ENCODE results near the gene GLI1.
A peak's percentile ranks its signal among the peaks of the same experiment; 100 is the strongest.
"Not testable (repeated sequence)": the region's sequence is repeated elsewhere in the genome, so short reads cannot be mapped to it uniquely, and the experiment has no call there.

The GLI1 gene

DNA sequence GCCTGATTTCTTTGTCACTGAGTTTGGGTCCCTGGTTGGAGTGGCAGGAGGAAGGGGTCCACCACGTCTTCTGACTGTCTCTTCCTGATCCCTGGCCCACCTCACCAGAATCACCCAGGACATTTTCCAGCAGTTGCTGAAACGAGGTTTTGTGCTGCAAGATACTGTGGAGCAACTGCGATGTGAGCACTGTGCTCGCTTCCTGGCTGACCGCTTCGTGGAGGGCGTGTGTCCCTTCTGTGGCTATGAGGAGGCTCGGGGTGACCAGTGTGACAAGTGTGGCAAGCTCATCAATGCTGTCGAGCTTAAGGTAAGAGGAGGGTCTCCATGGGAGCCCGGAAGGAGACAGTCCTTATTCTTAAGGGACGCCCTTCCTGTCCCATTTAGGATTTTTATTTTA is 40.6 kb downstream of the GLI1 start:
- DNase-seq = no peak

DNA sequence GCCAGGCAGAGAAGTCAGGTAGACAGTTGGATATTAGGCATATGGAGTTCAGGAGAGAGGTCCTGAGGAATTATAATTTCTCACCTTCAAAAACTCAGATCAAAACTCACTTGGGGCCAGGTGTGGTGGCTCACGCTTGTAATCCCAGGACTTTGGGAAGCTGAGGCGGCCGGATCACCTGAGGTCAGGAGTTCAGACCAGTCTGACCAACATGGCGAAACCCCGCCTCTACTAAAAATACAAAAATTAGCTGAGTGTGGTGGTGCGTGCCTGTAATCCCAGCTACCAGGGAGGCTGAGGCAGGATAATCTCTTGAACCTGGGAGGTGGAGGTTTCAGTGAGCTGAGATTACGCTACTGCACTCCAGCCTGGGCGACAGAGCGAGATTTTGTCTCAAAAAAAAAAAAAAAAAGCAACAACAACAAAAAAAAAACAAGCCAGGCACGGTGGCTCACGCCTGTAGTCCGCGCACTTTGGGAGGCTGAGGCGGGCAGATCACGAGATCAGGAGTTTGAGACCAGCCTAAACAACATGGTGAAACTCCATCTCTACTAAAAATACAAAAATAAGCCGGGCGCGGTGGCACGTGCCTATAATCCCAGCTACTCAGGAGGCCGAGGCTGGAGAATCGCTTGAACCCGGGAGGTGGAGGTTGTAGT is 42.9 kb downstream of the GLI1 start:
- not testable (repeated sequence) for DNase-seq

DNA sequence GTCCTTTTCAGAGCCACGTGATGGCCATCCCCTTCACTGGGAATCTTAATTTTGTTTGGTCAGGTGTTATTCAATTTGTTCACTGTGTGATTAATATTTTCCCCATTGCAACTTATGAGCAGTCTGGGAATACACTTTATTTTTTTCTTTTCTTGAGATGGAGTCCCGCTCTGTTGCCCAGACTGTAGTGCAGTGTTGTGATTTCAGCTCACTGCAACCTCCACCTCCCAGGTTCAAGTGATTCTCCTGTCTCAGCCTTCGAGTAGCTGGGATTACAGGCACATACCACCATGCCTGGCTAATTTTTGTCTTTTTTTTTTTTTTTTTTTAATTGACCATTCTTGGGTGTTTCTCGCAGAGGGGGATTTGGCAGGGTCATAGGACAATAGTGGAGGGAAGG is 47.0 kb downstream of the GLI1 start:
- DNase-seq = not testable (repeated sequence)

DNA sequence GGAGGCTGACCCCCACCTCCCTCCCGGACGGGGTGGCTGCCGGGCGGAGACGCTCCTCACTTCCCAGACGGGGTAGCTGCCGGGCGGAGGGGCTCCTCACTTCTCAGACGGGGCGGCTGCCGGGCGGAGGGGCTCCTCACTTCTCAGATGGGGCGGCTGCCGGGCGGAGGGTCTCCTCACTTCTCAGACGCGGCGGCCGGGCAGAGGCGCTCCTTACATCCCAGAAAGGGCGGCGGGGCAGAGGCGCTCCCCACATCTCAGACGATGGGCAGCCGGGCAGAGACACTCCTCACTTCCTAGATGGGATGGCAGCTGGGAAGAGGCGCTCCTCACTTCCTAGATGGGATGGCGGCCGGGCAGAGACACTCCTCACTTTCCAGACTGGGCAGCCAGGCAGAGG is 48.2 kb downstream of the GLI1 start:
- DNase-seq = not testable (repeated sequence)

DNA sequence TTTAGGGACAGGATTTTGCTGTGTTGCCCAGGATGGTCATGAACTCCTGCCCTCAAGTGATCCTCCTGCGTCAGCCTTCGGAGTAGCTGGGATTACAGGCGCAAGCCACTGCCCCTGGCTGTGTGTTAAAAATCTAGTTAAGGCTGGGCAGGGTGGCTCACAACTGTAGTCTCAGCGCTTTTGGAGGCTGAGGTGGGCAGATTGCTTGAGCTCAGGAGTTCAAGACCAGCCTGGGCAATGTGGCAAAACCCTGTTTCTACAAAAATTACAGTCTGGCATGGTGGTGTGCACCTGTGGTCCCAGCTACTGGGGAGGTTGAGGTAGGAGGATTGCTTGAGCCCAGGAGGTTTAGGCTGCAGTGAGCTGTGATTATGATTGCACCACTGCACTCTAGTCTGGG is 51.6 kb downstream of the GLI1 start:
- DNase-seq = no peak

DNA sequence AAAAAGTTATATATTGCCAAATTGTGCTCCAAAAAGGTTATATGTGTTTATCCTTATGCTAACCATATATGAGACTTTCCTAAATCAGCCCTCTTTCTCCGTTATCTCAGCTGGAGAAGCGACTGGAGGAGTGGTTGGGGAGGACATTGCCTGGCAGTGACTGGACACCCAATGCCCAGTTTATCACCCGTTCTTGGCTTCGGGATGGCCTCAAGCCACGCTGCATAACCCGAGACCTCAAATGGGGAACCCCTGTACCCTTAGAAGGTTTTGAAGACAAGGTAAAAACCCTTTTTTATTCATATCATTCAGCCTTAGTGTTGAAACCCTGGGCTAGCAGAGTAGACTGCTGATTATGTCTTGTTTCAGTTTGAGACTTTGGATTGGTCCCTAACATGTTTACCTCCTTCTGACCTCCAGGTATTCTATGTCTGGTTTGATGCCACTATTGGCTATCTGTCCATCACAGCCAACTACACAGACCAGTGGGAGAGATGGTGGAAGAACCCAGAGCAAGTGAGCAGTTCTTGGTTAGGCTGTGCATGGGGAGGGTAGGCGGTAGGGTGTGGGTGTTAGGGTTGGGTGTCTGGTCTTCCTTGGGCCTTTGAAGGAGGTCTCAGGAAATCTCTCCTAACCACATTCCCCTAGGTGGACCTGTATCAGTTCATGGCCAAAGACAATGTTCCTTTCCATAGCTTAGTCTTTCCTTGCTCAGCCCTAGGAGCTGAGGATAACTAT is 52.2 kb downstream of the GLI1 start:
- DNase-seq = no peak

DNA sequence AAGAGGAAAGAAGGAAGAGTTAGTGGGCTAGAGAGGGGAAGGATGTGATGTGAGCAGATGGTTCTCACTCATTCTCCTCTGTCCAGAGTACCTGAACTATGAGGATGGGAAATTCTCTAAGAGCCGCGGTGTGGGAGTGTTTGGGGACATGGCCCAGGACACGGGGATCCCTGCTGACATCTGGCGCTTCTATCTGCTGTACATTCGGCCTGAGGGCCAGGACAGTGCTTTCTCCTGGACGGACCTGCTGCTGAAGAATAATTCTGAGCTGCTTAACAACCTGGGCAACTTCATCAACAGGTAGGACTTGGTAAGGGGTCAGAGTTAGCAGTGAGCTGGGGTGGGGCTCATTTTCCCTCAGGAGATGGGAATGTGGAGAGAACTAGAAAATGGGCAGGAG is 53.1 kb downstream of the GLI1 start:
- no peak for DNase-seq

DNA sequence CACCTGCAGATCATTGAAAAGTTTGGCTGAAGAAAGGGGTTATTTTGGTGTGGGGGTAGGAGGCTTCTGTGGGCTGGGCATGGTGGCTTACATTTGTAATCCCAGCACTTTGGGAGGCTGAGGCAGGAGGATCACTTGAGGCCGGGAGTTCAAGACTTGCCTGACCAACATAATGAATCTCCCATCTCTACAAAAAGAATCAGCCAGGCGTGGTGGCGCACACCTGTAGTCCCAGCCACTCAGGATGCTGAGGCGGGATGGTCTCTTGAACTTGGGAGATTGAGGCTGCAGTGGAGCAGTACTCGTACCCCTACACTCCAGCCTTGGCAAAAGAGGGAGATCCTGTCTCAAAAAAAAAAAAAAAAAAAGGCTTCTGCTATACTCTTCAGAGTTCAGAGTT is 53.7 kb downstream of the GLI1 start:
- DNase-seq = no peak

DNA sequence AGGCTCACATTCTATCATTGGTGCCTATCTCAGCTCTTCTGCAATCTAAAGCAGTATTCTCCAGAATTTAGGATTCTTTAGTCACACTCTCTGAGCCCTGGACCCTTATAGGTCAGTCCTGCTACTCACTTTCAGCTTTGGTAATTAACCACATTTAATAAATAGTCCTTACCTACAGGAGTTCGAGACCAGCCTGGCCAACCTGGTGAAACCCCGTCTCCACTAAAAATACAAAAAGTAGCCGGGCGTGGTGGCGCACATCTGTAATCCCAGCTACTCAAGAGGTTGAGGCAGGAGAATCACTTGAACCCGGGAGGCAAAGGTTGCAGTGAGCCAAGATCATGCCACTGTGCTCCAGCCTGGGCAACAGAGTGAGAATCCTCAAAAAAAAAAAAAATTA is 54.1 kb downstream of the GLI1 start:
- not testable (repeated sequence) for DNase-seq

DNA sequence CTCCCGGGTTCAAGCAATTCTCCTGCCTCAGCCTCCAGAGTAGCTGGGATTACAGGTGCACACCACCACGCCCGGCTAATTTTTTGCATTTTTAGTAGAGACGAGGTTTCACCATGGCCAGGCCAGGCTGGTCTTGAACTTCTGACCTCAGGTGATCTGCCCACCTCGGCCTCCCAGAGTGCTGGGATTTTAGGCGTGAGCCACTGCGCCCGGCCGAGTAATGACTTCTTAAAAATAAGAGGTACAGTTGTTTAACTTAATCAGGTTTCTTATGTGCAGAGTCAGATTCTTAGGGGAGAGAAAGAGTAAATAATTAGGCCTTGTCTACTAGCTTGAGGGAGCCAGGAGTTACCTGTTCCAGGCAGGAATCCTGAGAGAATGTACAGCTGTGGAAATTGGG is 54.7 kb downstream of the GLI1 start:
- not testable (repeated sequence) for DNase-seq

DNA sequence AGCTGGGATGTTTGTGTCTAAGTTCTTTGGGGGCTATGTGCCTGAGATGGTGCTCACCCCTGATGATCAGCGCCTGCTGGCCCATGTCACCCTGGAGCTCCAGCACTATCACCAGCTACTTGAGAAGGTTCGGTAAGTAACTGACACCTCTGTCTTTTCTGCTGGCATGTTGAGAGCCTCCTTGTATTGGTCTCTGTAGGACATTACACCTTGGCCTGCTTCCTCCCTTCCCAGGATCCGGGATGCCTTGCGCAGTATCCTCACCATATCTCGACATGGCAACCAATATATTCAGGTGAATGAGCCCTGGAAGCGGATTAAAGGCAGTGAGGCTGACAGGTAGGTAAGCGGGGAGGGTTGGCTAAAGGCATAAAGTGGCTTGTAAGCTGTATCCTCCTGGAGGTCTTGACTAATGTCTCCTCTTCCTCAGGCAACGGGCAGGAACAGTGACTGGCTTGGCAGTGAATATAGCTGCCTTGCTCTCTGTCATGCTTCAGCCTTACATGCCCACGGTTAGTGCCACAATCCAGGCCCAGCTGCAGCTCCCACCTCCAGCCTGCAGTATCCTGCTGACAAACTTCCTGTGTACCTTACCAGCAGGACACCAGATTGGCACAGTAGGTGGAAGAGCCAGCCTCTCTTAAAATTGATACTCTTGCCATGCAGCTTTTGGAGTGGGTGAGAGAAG is 55.3 kb downstream of the GLI1 start:
- DNase-seq = no peak

DNA sequence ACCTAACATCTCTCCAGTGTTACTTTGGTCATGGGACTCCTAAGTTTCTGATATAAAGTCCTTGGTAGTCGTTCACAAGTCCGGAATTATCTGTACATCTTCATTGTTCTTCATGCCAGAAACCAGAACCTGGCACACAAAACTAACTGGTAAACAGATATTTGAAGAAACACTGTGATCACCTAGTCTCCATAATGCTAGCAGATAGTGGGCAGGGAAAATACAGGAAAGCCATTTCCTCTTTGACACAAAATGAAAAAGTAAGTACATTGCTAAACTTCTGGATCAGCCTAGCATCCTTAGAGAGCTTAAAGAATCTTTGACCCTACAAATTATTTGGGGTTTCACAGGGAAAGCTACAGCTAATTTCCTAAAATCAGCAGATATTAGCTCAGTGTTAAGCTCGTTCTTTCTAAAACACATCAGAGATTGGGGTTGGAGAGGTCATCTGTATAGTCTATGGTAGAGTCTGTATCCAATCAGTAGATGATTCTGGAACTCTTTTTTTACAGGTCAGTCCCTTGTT is 55.9 kb downstream of the GLI1 start:
- no peak for DNase-seq

DNA sequence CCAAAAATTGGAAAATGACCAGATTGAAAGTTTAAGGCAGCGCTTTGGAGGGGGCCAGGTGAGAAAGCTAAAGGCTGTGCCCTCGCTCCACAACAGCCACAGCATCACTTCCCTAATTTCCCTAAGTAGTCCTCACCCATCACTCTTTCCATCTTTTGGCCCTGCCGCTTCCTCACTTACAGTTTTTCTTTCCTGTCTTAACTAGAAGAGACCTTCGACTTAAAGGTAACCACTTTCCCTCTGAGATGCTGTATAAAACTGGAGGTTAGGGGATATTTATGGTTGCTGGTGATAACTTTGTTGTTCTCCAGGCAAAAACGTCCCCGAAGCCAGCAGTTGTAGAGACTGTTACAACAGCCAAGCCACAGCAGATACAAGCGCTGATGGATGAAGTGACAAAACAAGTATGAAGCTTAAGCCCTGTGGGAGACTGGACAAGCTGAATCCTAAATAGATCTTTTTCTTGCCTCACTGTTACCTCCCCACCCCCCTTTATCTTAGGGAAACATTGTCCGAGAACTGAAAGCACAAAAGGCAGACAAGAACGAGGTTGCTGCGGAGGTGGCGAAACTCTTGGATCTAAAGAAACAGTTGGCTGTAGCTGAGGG is 56.5 kb downstream of the GLI1 start:
- no peak for DNase-seq

DNA sequence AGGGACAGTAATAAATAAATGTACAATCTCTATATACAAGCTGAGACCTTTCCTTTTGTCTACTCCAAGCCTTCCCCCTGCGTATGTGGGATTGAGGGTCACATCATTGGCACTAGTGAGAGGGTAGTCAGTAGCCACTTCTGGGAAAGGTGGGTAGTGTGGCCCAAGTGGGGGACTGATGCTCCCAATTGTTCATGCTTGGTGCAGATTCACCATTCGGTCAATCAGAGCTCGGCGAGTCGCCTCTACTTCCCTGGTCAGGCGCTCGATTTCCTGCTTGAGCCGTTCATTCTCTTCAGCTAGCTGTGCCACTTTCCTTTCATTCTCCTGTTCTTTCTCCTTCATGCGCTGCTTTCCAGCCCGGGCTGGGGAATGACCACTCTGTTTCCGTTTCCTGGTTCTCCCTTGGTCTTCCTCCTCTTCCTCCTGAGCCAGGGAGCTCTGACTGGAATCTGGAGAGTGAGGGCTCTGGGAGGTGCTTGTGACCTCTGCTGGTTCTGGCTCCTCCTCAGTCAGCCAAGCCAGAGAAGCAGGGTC is 57.1 kb downstream of the GLI1 start:
- no peak for DNase-seq

DNA sequence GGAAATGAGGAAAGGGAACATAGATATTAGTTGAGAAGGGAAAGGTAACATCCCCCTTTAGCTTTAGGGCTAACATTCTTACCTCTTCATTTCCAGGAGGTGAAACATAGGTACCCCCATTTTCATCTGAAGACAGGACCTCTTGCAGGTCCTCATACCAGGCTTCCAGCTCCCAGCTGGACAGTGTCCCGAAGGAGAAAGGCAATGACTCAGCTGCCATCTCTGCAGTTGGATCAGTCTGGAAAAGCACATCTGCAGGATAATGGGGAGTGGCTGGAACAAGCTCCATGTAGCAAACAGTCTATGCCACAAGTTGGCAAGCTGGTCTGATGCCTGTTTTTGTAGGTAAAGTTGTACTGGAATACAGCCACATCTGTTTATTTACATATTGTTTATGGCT is 57.6 kb downstream of the GLI1 start:
- no peak for DNase-seq

DNA sequence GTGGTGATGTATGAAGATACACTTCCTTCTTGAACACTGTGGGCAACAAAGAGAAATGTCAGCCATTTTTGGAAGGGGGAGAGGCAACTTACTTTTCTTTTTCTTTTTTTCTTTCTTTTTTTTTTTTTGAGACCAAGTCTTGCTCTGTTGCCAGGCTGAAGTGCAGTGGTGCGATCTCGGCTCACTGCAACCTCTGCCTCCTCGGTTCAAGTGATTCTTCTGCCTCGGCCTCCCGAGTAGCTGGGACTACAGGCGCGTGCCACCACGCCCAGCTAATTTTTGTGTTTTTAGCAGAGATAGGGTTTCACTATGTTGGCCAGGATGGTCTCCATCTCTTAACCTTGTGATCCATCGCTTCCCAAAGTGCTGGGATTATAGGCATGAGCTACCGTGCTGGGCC is 58.1 kb downstream of the GLI1 start:
- not testable (repeated sequence) for DNase-seq

DNA sequence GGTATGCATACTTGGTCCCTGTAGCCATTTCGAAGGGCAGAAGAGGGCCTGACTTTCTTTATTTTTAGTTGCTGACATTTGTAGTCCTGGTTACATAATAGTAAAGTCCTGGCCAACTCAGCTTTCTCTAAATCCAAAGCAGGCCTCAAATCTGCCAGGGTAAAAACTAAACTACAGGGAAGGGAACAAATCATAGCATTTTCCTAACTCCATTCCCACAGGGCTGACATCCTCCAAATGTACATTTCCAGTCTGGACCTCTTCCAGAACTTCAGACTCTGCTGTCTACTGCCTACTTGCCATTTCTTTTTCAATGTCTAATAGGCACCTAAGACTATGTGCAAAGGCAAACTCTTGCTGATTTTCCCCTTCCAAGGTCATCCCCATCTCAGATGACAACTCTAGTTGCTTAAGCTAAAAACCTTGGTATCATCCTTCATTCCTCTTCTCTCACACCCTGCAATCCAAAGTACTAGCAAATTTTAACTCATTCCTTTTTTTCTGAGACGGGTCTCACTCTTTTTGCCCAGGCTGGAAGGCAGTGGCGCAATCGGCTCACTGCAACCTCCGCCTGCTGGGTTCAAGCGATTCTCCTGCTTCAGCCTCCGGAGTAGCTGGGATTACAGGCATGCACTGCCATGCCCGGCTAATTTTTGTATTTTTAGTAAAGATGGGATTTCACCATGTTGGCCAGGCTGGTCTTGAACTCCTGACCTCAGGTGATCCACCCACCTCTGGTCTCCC is 58.8 kb downstream of the GLI1 start:
- DNase-seq = no peak

DNA sequence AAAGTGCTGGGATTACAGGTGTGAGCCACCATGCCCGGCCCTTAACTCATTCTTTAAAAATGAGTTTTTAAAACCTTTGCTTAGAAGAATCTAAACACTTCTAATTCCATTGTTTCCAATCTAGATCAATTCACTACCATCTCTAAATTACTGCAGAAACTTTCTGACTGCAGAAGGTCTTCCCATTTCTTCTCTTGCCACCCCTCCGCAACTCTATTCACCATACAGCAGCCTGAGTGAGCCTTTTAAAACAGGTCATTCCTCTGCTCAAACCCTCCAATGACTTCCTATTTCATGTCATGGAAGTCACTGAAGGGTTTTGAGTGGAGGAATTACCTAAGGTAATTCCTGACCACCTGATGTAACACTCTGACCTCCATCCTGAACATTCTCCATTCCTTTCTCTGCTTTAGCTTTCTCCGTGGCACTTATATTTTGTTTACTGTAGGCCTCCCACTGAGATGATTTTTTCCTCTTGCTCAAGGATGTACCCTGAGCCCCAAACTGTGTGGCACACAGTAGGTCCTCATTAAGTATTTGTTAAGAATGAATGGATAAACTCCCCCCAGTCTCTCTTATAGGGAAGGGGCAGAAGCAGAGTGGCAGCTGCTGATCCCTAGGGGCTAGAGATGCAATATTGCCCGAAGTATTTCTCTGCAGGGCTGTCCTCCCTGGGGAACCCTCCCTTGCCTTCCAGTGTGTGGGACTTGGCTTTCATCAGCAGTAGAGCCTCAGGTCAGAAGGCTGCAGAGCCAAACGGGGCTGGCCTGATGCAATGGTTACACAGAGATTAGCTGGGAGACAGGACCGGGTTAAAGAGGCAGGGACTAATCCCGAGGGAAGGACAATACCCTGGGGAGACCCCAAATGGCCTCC is 59.6 kb downstream of the GLI1 start:
- DNase-seq = peak; percentile 18 to 24 (median 20)

DNA sequence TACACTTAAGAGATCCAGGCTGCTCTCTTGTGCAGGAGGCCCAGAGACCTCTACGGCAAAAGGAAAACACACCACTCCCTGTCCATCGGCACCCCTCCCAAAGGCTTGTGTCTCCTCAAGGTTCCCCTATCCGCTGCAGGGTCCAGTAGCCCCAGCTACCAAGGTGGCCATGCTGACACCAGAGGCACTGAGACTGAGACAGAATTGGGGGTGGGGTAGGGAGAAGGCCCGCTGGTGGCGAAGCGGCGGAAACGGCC is 60.1 kb downstream of the GLI1 start:
- no peak for DNase-seq

DNA sequence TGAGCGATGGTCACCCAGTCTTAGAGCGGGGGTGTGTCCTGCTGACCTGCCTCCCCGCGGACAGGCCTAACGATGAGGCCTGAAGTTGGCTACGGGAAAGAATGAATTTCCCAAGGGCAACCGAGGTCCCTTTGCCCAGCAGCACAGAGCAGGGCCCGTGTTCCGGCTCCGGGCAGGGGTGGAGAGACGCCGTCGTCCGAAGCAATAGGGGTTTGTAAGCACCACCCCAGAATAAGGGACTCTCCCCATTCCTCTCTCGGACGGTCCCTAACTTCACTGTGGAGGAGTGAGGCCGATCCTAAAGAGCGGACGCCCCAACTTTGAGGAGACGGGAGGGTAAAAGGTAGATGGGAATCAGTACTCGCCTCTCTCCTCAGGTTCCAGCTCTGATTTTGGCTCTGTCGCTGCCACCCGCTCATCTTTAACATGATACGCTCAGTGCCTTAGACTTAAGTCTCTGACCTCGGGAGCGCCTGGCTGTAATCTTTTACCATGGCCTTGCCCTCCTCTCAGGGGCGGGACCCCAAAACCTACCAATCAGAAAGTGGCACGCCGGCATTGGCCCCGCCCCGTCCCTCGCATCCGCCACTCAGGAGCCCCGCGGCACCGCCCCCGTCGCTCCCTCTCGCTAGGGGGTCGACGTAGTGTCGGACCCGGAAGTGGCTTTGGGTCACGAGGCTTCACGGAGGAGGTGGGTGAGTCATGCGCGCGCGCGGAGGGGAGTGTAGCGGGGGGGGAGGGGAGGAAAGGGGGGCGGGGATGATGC is 60.7 kb downstream of the GLI1 start, which contains the start of gene DDIT3:
TSS of gene DDIT3 (minus strand) at position 462 of the 766 bp plus-strand sequence. CDS start 3,108 bp downstream, outside the sequence.
- DNase-seq = peak; percentile 100
